GM23338 (cell line): ENCODE data around the gene LAS1L. TPM values are rescaled to one million over a fixed set of nuclear protein-coding genes. Genes with fewer than 3 reads are reported as not detected.

Source experiments
- ATAC-seq: fragments of 200-7000 bp; cut with Tn5 transposase; 3 replicates; pipeline ENCODE4 v1.9.1; 2020
- DNase-seq: peaks from one replicate; pipeline ENCODE4 v3.0.0-alpha.2; 2015; ENCODE audit warnings: low spot score
- H2AFZ ChIP-seq: fragments of 200-600 bp; sonication (generic); 2 replicates; pipeline ENCODE4 v1.8.0; 2016; ENCODE audit warnings: antibody characterized with exemption, mild to moderate bottlenecking, moderate library complexity
- H3F3A ChIP-seq: fragments of 200-600 bp; sonication (generic); replicated peaks from 2 replicates; pipeline ENCODE4 v1.8.0; 2017; ENCODE audit warnings: antibody characterized with exemption, mixed run types, low read depth
- H3K27ac ChIP-seq: fragments of 200-600 bp; sonication (generic); 2 replicates; pipeline ENCODE4 v1.6.1; 2016; ENCODE audit warnings: low read depth
- H3K27me3 ChIP-seq: fragments of 200-600 bp; sonication (generic); 2 replicates; pipeline ENCODE4 v1.8.0; 2016; ENCODE audit warnings: mild to moderate bottlenecking, mixed run types, moderate library complexity; ENCODE audit not compliant: insufficient read depth
- H3K36me3 ChIP-seq: fragments of 200-600 bp; sonication (generic); 2 replicates; pipeline ENCODE4 v1.8.0; 2016; ENCODE audit warnings: mild to moderate bottlenecking; ENCODE audit not compliant: insufficient read depth
- H3K4me1 ChIP-seq: fragments of 200-600 bp; sonication (generic); 2 replicates; pipeline ENCODE4 v1.8.0; 2016; ENCODE audit warnings: mild to moderate bottlenecking, moderate library complexity; ENCODE audit not compliant: insufficient read depth
- H3K4me2 ChIP-seq: fragments of 200-600 bp; sonication (generic); 2 replicates; pipeline ENCODE4 v1.7.1; 2017; ENCODE audit warnings: mixed run types
- H3K4me3 ChIP-seq: fragments of 200-600 bp; sonication (generic); 2 replicates; pipeline ENCODE4 v1.6.1; 2016; ENCODE audit warnings: mixed run types
- H3K79me2 ChIP-seq: fragments of 200-600 bp; sonication (generic); replicated peaks from 2 replicates; pipeline ENCODE4 v1.8.0; 2017; ENCODE audit warnings: mild to moderate bottlenecking; ENCODE audit not compliant: insufficient read depth
- H3K9me2 ChIP-seq: fragments of 200-600 bp; sonication (generic); 2 replicates; pipeline ENCODE4 v1.8.0; 2017; ENCODE audit not compliant: insufficient read depth
- H4K20me1 ChIP-seq: fragments of 200-600 bp; sonication (generic); replicated peaks from 2 replicates; pipeline ENCODE4 v1.8.0; 2017; ENCODE audit warnings: mild to moderate bottlenecking; ENCODE audit not compliant: insufficient read depth
- H3K27ac Mint-ChIP-seq: 2 replicates; pipeline ENCODE4 v1.8.0; 2020; ENCODE audit warnings: inconsistent platforms, mild to moderate bottlenecking, moderate library complexity, mixed read lengths
- H3K27me3 Mint-ChIP-seq: 3 replicates; pipeline ENCODE4 v1.8.0; 2022; ENCODE audit warnings: low read depth, mild to moderate bottlenecking, moderate library complexity, mixed read lengths, inconsistent platforms; ENCODE audit not compliant: insufficient read depth, poor library complexity
- H3K36me3 Mint-ChIP-seq: 3 replicates; pipeline ENCODE4 v1.8.0; 2021; ENCODE audit warnings: low read depth, mild to moderate bottlenecking, inconsistent platforms, moderate library complexity, mixed read lengths
- H3K4me1 Mint-ChIP-seq: 3 replicates; pipeline ENCODE4 v1.8.0; 2020; ENCODE audit warnings: mild to moderate bottlenecking, inconsistent platforms, mixed read lengths
- H3K4me3 Mint-ChIP-seq: 3 replicates; pipeline ENCODE4 v1.8.0; 2021; ENCODE audit warnings: moderate library complexity, mild to moderate bottlenecking, inconsistent platforms, mixed read lengths
- H3K9me3 Mint-ChIP-seq: 3 replicates; pipeline ENCODE4 v1.8.0; 2020; ENCODE audit warnings: moderate library complexity, mild to moderate bottlenecking, inconsistent platforms, mixed read lengths
- CREB1 ChIP-seq: fragments of 250-450 bp; sonication (Bioruptor Pico); IDR thresholded peaks from 2 replicates; pipeline ENCODE4 v1.5.0; 2020; ENCODE audit warnings: low read depth, mild to moderate bottlenecking, moderate library complexity
- CTCF ChIP-seq, 2 experiments: fragments of 200-600 bp in 1 of 2; sonication (generic) in 1 of 2; conservative IDR thresholded peaks; 2 replicates each; pipeline versions ENCODE4 v1.5.1 to v1.6.1; 2016 to 2017; ENCODE audit warnings: antibody characterized with exemption in 2 of 2, low read depth in 2 of 2, mild to moderate bottlenecking in 2 of 2, moderate library complexity in 1 of 2
- EZH2 ChIP-seq: fragments of 200-600 bp; sonication (generic); IDR thresholded peaks from one replicate; pipeline ENCODE4 v1.8.0; 2017; ENCODE audit warnings: antibody characterized with exemption, mild to moderate bottlenecking, low read depth; ENCODE audit not compliant: unreplicated experiment
- EZH2phosphoT487 ChIP-seq: fragments of 200-600 bp; sonication (generic); IDR thresholded peaks from one replicate; pipeline ENCODE4 v1.8.1; 2018; ENCODE audit warnings: antibody characterized with exemption; ENCODE audit not compliant: unreplicated experiment
- JUNB ChIP-seq: IDR thresholded peaks from one replicate; pipeline ENCODE4 v1.6.1; 2016; ENCODE audit warnings: antibody characterized with exemption; ENCODE audit not compliant: unreplicated experiment
- NANOG ChIP-seq: IDR thresholded peaks from 2 replicates; pipeline ENCODE4 v1.6.1; 2016; ENCODE audit warnings: antibody characterized with exemption, borderline replicate concordance
- POLR2AphosphoS5 ChIP-seq: IDR thresholded peaks from 2 replicates; pipeline ENCODE4 v1.6.1; 2016; ENCODE audit warnings: antibody characterized with exemption, low read depth
- REST ChIP-seq: IDR thresholded peaks from one replicate; pipeline ENCODE4 v1.6.1; 2018; ENCODE audit warnings: antibody characterized with exemption; ENCODE audit not compliant: unreplicated experiment
- STAT1 ChIP-seq: IDR thresholded peaks from one replicate; pipeline ENCODE4 v1.6.1; 2016; ENCODE audit warnings: antibody characterized with exemption; ENCODE audit not compliant: unreplicated experiment
- ZNF114 ChIP-seq: fragments of 250-450 bp; sonication (Bioruptor Pico); IDR thresholded peaks from 2 replicates; pipeline ENCODE4 v1.5.0; 2020; ENCODE audit warnings: mild to moderate bottlenecking, moderate library complexity
- ZNF331 ChIP-seq: fragments of 250-450 bp; sonication (Bioruptor Pico); IDR thresholded peaks from 2 replicates; pipeline ENCODE4 v1.5.0; 2020; ENCODE audit warnings: low read depth, mild to moderate bottlenecking, moderate library complexity
- ZNF462 ChIP-seq: fragments of 250-450 bp; sonication (Bioruptor Pico); IDR thresholded peaks from 2 replicates; pipeline ENCODE4 v1.5.0; 2020; ENCODE audit warnings: mild to moderate bottlenecking, moderate library complexity
- polyA plus RNA-seq: library from polyadenylated mRNA; unstranded; fragments of >200 nt; fragmentation: Nextera tagmentation; extraction: Ambion mirVana; gene quantifications from 2 replicates; pipeline ENCODE4 v1.2.1, GENCODE V29; 2016
- total RNA-seq: library from RNA; depleted of rRNA; stranded (reverse); fragments of >200 nt; shearing (Covaris generic); gene quantifications from 2 replicates; pipeline ENCODE4 v1.2.3, GENCODE V29; 2014
- TF ChIP-seq, protein P1 (sequence below): IDR thresholded peaks from 2 replicates; pipeline ENCODE4 v1.6.1; 2016; ENCODE audit warnings: antibody characterized with exemption

Gene LAS1L
- total and polyA plus RNA-seq, 2 experiments from 2014 or later, result 46.5 to 64.4 TPM

DNA sequence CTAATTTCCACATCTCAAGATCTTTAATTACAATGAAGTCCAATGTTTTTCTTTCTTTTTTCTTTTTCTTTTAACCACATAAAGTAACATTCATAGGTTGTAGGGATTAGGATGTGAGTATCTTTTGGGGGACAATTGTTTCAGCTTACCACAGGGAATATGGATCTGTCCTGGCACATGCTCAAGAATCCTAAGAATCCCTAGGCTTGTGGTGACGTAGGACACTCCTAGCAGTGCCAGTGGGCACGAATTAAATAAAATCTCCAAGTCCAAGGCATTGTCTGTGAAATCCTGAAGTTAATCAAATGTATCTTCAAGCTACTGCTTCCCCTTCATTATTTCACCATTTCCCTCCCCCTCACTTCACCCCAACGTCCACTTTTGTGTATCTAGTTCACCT is 2.6 kb upstream of the LAS1L start:
- DNase-seq (no peak), ATAC-seq (no peak)
- Mint-ChIP-seq H3K27me3 (peaks cover 2% of the 10 kb centered on the region), H3K36me3 (no peaks in the 10 kb centered on the region), H3K4me3 (no peak overlapping the region), H3K4me1 (peaks cover 6% of the 10 kb centered on the region; the same call in 1 of the 3 replicates), H3K9me3 (no peaks in the 10 kb centered on the region), H3K27ac (no peak overlapping the region)
- Histone ChIP-seq H3K27me3 (no peaks in the 10 kb centered on the region), H2AFZ (no peak overlapping the region), H4K20me1 (no peaks in the 10 kb centered on the region), H3K36me3 (no peaks in the 10 kb centered on the region), H3K9me2 (no peaks in the 10 kb centered on the region), H3K27ac (no peak overlapping the region), H3K4me2 (no peak overlapping the region), H3F3A (no peaks in the 10 kb centered on the region), H3K79me2 (peaks cover 21% of the 10 kb centered on the region), H3K4me3 (no peak overlapping the region), H3K4me1 (no peaks in the 10 kb centered on the region; the same call in 1 of the 2 replicates)
- no peak for TF ChIP-seq NANOG
- TF ChIP-seq POLR2AphosphoS5, result no peak
- no peak for TF ChIP-seq CTCF (conservative IDR thresholded peaks at IDR 0.05; ENCODE audit: low read depth in 2 of 2)
- no peak for TF ChIP-seq CREB1 (CRISPR knock-in tag)
- TF ChIP-seq EZH2, result no peak
- TF ChIP-seq STAT1, result no peak
- no peak for TF ChIP-seq EZH2phosphoT487
- no peak for TF ChIP-seq ZNF114
- no peak for TF ChIP-seq JUNB
- no peak for TF ChIP-seq ZNF462 (CRISPR knock-in tag)
- TF ChIP-seq REST, result no peak
- no peak for TF ChIP-seq ZNF331 (CRISPR knock-in tag)
- TF ChIP-seq, protein P1, sequence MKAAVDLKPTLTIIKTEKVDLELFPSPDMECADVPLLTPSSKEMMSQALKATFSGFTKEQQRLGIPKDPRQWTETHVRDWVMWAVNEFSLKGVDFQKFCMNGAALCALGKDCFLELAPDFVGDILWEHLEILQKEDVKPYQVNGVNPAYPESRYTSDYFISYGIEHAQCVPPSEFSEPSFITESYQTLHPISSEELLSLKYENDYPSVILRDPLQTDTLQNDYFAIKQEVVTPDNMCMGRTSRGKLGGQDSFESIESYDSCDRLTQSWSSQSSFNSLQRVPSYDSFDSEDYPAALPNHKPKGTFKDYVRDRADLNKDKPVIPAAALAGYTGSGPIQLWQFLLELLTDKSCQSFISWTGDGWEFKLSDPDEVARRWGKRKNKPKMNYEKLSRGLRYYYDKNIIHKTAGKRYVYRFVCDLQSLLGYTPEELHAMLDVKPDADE, result no peak
